ENCODE data around the gene NSRP1.
"Not testable (repeated sequence)": the region's sequence is repeated elsewhere in the genome, so short reads cannot be mapped to it uniquely, and the experiment has no call there.

NSRP1 gene

GRCh38 chr17:30116661-30117551, at the start of gene NSRP1:
Gene NSRP1, plus strand, starts transcription at chr17:30116816. Its CDS starts 28 bp downstream, at chr17:30116844.
- DNase-seq: peak; percentile 91 to 92

- no peak for DNase-seq
These were observed 48.2 kb upstream of the NSRP1 start for GRCh38 chr17:30068465-30068864.

- no peak for DNase-seq
These were observed 42.4 kb upstream of the NSRP1 start for GRCh38 chr17:30074254-30074653.

- no peak for DNase-seq
These were observed 41.9 kb upstream of the NSRP1 start for GRCh38 chr17:30074730-30075129.

- no peak for DNase-seq
These were observed 33.8 kb upstream of the NSRP1 start for GRCh38 chr17:30082773-30083172.

- no peak for DNase-seq
These were observed 31.8 kb upstream of the NSRP1 start for GRCh38 chr17:30084788-30085187.

GRCh38 chr17:30086896-30087295, 29.7 kb upstream of the NSRP1 start:
- no peak for DNase-seq

- DNase-seq: not testable (repeated sequence)
These were observed 29.2 kb upstream of the NSRP1 start for GRCh38 chr17:30087431-30087830.

GRCh38 chr17:30091121-30091670, 25.4 kb upstream of the NSRP1 start:
- no peak for DNase-seq

- DNase-seq: no peak
These were observed 24.8 kb upstream of the NSRP1 start for GRCh38 chr17:30091771-30092170.

GRCh38 chr17:30092886-30093285, 23.7 kb upstream of the NSRP1 start:
- no peak for DNase-seq

GRCh38 chr17:30093463-30094147, 23.0 kb upstream of the NSRP1 start:
- peak; percentile 52 to 54 for DNase-seq

GRCh38 chr17:30095507-30096244, 20.9 kb upstream of the NSRP1 start:
- DNase-seq: no peak

GRCh38 chr17:30101686-30102390, 14.8 kb upstream of the NSRP1 start:
- no peak for DNase-seq

- DNase-seq: no peak
These were observed 12.7 kb upstream of the NSRP1 start for GRCh38 chr17:30103921-30104320.

- peak; percentile 63 to 64 for DNase-seq
These were observed 11.9 kb upstream of the NSRP1 start for GRCh38 chr17:30104575-30105339.

- DNase-seq: no peak
These were observed 3.8 kb upstream of the NSRP1 start for GRCh38 chr17:30112794-30113193.

- DNase-seq: no peak
These were observed 3.4 kb upstream of the NSRP1 start for GRCh38 chr17:30113213-30113612.

- no peak for DNase-seq
These were observed 313 bp upstream of the NSRP1 start for GRCh38 chr17:30116345-30116660.

GRCh38 chr17:30117675-30118081, 1.1 kb downstream of the NSRP1 start:
- no peak for DNase-seq

- not testable (repeated sequence) for DNase-seq
These were observed 2.0 kb downstream of the NSRP1 start for GRCh38 chr17:30118635-30119034.
